ENCODE results near the gene PPP5C.
"Not testable (repeated sequence)": the region's sequence is repeated elsewhere in the genome, so short reads cannot be mapped to it uniquely, and the experiment has no call there.

The PPP5C gene

GRCh38 chr19:46366620-46367292, 19.9 kb downstream of the PPP5C start:
- no peak for DNase-seq

- no peak for DNase-seq
Observed at GRCh38 chr19:46367426-46367825, 20.5 kb downstream of the PPP5C start.

- DNase-seq = no peak
Observed at GRCh38 chr19:46368116-46368515, 21.2 kb downstream of the PPP5C start.

GRCh38 chr19:46369817-46370216, 22.9 kb downstream of the PPP5C start:
- DNase-seq = no peak

GRCh38 chr19:46371371-46371901, 24.5 kb downstream of the PPP5C start:
- no peak for DNase-seq

- no peak for DNase-seq
Observed at GRCh38 chr19:46372901-46373490, 26.1 kb downstream of the PPP5C start.

- peak; percentile 73 for DNase-seq
Observed at GRCh38 chr19:46373491-46374359, 26.8 kb downstream of the PPP5C start.

GRCh38 chr19:46374536-46375475, 27.9 kb downstream of the PPP5C start:
- no peak for DNase-seq

- DNase-seq = not testable (repeated sequence)
Observed at GRCh38 chr19:46375476-46376067, 28.7 kb downstream of the PPP5C start.

GRCh38 chr19:46376241-46377153, 29.6 kb downstream of the PPP5C start:
- DNase-seq = no peak

- DNase-seq = no peak
Observed at GRCh38 chr19:46378268-46378667, 31.4 kb downstream of the PPP5C start.

GRCh38 chr19:46380690-46381089, 33.8 kb downstream of the PPP5C start:
- DNase-seq = no peak

- no peak for DNase-seq
Observed at GRCh38 chr19:46381346-46381745, 34.5 kb downstream of the PPP5C start.

GRCh38 chr19:46381756-46382345, 35.0 kb downstream of the PPP5C start:
- peak; percentile 13 for DNase-seq

- peak; percentile 11 for DNase-seq
Observed at GRCh38 chr19:46383171-46383815, 36.4 kb downstream of the PPP5C start.

- DNase-seq = peak; percentile 21
Observed at GRCh38 chr19:46383846-46384245, 37.0 kb downstream of the PPP5C start.

GRCh38 chr19:46384396-46384795, 37.5 kb downstream of the PPP5C start:
- no peak for DNase-seq

GRCh38 chr19:46385636-46386035, 38.7 kb downstream of the PPP5C start:
- DNase-seq = no peak

- DNase-seq = no peak
Observed at GRCh38 chr19:46386151-46386550, 39.3 kb downstream of the PPP5C start.

All from right hindlimb (tissue), 1 donor.